ENCODE measurements around the gene HPD.

Gene HPD

GRCh38 chr12:121827351-121828099 lies 31.1 kb downstream of the HPD start:
- DNase-seq, result no peak

GRCh38 chr12:121826318-121827150 lies 32.1 kb downstream of the HPD start:
- DNase-seq, result no peak

- DNase-seq, result no peak
These were observed 33.6 kb downstream of the HPD start for GRCh38 chr12:121825041-121825523.

- no peak for DNase-seq
These were observed 34.9 kb downstream of the HPD start for GRCh38 chr12:121823727-121824115.

- DNase-seq, result no peak
These were observed 35.4 kb downstream of the HPD start for GRCh38 chr12:121823101-121823726.

GRCh38 chr12:121822393-121823100 lies 36.1 kb downstream of the HPD start:
- no peak for DNase-seq

GRCh38 chr12:121820056-121820455 lies 38.6 kb downstream of the HPD start:
- no peak for DNase-seq

GRCh38 chr12:121819212-121819949 lies 39.3 kb downstream of the HPD start:
- DNase-seq, result no peak

- DNase-seq, result no peak
These were observed 41.0 kb downstream of the HPD start for GRCh38 chr12:121817648-121818043.

GRCh38 chr12:121816925-121817647 lies 41.6 kb downstream of the HPD start:
- no peak for DNase-seq

GRCh38 chr12:121815263-121815662 lies 43.4 kb downstream of the HPD start:
- DNase-seq, result no peak

- DNase-seq, result no peak
These were observed 44.1 kb downstream of the HPD start for GRCh38 chr12:121814429-121815119.

- no peak for DNase-seq
These were observed 44.7 kb downstream of the HPD start for GRCh38 chr12:121813951-121814350.

GRCh38 chr12:121812921-121813896 lies 45.5 kb downstream of the HPD start:
- DNase-seq, result peak; percentile 62

GRCh38 chr12:121812320-121812871 lies 46.3 kb downstream of the HPD start:
- DNase-seq, result peak; percentile 52

- peak; percentile 56 for DNase-seq
These were observed 47.0 kb downstream of the HPD start for GRCh38 chr12:121811434-121812319.

GRCh38 chr12:121810833-121811433 lies 47.7 kb downstream of the HPD start:
- no peak for DNase-seq
